ENCODE measurements around the gene WDR19.
A peak's percentile ranks its signal among the peaks of the same experiment; 100 is the strongest.
"Not testable (repeated sequence)": the region's sequence is repeated elsewhere in the genome, so short reads cannot be mapped to it uniquely, and the experiment has no call there.

The WDR19 gene

DNA sequence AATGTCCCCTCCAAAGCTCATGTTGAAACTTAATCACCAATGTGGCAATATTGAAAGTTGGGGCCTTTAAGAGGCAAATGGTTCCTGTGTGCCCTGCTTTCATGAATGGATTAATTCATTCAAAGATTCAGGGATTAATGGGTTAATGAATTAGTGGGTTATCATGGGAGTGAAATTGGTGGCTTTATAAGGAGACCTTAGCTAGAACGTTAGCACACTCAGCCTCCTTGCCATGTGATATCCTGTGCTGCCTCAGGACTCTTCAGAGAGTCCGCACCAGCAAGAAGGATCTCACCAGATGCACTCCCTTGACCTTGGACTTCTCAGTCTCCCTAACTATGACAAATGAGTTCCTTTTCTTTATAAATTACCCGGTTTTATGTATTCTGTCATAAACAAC is 2.6 kb upstream of the WDR19 start:
- Histone ChIP-seq H3K4me3 (replicated peaks; ENCODE audit: low read depth, low read length) (no peak overlapping the region), H3K36me3 (ENCODE audit: control insufficient read depth, insufficient read depth, low read length) (no peaks in the 10 kb centered on the region), H3K27me3 (replicated peaks; ENCODE audit: control insufficient read depth, insufficient read depth, low read length) (no peaks in the 10 kb centered on the region)
- TF ChIP-seq, protein P1, sequence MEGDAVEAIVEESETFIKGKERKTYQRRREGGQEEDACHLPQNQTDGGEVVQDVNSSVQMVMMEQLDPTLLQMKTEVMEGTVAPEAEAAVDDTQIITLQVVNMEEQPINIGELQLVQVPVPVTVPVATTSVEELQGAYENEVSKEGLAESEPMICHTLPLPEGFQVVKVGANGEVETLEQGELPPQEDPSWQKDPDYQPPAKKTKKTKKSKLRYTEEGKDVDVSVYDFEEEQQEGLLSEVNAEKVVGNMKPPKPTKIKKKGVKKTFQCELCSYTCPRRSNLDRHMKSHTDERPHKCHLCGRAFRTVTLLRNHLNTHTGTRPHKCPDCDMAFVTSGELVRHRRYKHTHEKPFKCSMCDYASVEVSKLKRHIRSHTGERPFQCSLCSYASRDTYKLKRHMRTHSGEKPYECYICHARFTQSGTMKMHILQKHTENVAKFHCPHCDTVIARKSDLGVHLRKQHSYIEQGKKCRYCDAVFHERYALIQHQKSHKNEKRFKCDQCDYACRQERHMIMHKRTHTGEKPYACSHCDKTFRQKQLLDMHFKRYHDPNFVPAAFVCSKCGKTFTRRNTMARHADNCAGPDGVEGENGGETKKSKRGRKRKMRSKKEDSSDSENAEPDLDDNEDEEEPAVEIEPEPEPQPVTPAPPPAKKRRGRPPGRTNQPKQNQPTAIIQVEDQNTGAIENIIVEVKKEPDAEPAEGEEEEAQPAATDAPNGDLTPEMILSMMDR (IDR thresholded peaks at IDR 0.05; ENCODE audit: insufficient read depth, low read length, poor library complexity, severe bottlenecking), result no peak
- DNase-seq (ENCODE audit: extremely low read depth, insufficient read length), result no peak

DNA sequence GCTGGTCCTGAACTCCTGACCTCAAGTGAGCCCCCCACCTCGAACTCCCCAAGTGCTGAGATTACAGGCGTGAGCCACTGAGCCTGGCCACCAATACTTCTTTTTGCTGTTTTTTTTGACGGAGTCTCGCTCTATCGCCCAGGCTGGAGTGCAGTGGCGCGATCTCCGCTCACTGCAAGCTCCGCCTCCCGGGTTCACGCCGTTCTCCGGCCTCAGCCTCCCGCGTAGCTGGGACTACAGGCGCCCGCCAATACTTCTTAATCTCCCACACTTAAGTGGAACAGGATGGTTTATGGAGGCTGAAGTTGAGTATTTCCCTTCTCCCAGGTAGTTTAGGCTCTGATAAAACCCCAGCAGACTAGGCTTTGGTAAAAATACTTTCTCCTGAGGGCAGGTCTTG is 1.7 kb upstream of the WDR19 start:
- H3K4me3 ChIP-seq (replicated peaks; ENCODE audit: low read depth, low read length); DNase-seq (ENCODE audit: extremely low read depth, insufficient read length); H3K36me3 ChIP-seq (ENCODE audit: control insufficient read depth, insufficient read depth, low read length); H3K27me3 ChIP-seq (replicated peaks; ENCODE audit: control insufficient read depth, insufficient read depth, low read length): not testable (repeated sequence)

DNA sequence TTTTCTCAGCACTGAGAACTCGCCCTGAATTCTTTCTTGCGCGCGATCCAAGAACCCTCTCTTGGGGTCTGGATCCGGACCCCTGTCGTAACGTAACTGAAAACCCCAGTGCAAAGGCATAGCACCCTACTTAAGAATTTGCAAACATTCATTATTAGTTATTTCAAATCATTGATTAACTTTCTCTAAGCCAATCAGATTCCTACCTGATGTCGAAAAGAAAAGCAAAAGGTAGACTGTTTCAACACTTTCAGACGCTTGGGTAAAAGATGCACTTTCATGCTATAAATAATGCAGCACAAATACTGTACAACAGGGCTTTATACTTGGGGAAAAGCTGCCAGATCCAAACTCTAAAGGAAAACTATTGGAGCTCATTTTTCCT is 817 bp upstream of the WDR19 start:
- TF ChIP-seq, protein P1 (IDR thresholded peaks at IDR 0.05; ENCODE audit: insufficient read depth, low read length, poor library complexity, severe bottlenecking), result no peak
- no peak for DNase-seq (ENCODE audit: extremely low read depth, insufficient read length)
- Histone ChIP-seq H3K36me3 (ENCODE audit: control insufficient read depth, insufficient read depth, low read length) (no peaks in the 10 kb centered on the region), H3K27me3 (replicated peaks; ENCODE audit: control insufficient read depth, insufficient read depth, low read length) (no peaks in the 10 kb centered on the region), H3K4me3 (replicated peaks; ENCODE audit: low read depth, low read length) (peak overlapping the region; percentile 42)

DNA sequence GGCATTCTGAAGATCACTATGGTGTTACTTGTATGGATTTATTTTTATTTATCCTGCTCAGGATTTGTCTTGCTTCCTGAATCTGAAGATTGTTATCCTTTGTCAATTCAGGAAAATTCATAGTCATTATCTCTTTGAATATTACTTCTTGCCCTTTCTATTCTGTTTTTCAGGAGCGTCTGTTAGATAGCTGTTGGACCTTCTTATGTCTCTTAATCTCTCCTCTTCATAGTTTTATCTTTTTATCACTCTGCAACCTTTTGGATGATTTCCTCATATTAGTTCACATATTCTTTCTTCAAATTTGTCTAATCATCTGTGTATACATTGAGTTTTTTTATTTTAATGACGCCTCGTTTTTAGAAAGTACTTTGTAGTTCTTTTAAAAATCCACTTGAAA is 19.6 kb downstream of the WDR19 start:
- DNase-seq (ENCODE audit: extremely low read depth, insufficient read length), result no peak
- Histone ChIP-seq H3K27me3 (replicated peaks; ENCODE audit: control insufficient read depth, insufficient read depth, low read length) (no peaks in the 10 kb centered on the region), H3K36me3 (ENCODE audit: control insufficient read depth, insufficient read depth, low read length) (no peaks in the 10 kb centered on the region), H3K4me3 (replicated peaks; ENCODE audit: low read depth, low read length) (no peak overlapping the region)
- TF ChIP-seq, protein P1 (IDR thresholded peaks at IDR 0.05; ENCODE audit: insufficient read depth, low read length, poor library complexity, severe bottlenecking), result no peak

DNA sequence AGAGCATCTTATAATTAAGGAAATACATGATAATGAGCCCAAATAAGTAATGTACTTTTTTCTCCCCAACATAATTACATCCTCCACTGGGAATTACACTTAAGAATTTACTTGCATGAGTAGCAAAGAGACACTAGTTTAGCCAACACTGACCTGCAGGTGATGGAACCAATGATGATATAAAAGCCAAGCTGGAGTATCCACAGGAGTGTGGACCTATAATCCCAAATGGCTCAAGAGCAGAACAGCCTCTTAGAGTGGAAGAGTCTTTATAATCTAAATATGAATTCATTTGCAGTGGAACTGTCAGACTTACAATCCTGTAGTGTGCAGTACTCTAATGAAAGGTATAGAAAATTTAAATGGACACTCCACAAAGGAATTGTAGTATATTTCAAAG is 22.2 kb downstream of the WDR19 start:
- TF ChIP-seq, protein P1 (IDR thresholded peaks at IDR 0.05; ENCODE audit: insufficient read depth, low read length, poor library complexity, severe bottlenecking), result no peak
- Histone ChIP-seq H3K27me3 (replicated peaks; ENCODE audit: control insufficient read depth, insufficient read depth, low read length) (no peaks in the 10 kb centered on the region), H3K4me3 (replicated peaks; ENCODE audit: low read depth, low read length) (no peak overlapping the region), H3K36me3 (ENCODE audit: control insufficient read depth, insufficient read depth, low read length) (no peaks in the 10 kb centered on the region)
- DNase-seq (ENCODE audit: extremely low read depth, insufficient read length), result no peak

DNA sequence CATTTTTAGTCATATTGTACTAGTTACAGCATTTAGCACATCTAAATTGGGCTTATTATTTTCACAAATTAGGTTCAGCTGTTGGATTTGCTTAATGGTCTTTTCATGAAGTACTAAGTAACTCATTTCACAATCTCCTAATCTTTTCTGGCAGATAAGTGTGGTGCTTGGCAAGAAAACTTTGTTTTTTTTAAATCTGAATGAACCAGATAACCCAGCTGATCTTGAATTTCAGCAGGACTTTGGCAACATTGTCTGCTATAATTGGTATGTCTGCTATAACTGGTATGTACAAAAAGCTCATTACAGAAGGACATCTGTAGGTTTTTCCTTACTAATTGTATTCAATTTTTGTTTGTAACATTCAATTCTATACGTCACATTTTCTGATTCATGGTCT is 22.7 kb downstream of the WDR19 start:
- TF ChIP-seq, protein P1 (IDR thresholded peaks at IDR 0.05; ENCODE audit: insufficient read depth, low read length, poor library complexity, severe bottlenecking), result no peak
- Histone ChIP-seq H3K27me3 (replicated peaks; ENCODE audit: control insufficient read depth, insufficient read depth, low read length) (no peaks in the 10 kb centered on the region), H3K36me3 (ENCODE audit: control insufficient read depth, insufficient read depth, low read length) (no peaks in the 10 kb centered on the region), H3K4me3 (replicated peaks; ENCODE audit: low read depth, low read length) (no peak overlapping the region)
- no peak for DNase-seq (ENCODE audit: extremely low read depth, insufficient read length)

Data from GM06990 (cell line).